ENCODE results near the gene CHST15. TPM values are rescaled to one million over a fixed set of nuclear protein-coding genes. Genes with fewer than 3 reads are reported as not detected.

Gene CHST15
- total and polyA plus RNA-seq, 4 donors, result 4.5 to 43.8 (median 25.0) TPM

DNA sequence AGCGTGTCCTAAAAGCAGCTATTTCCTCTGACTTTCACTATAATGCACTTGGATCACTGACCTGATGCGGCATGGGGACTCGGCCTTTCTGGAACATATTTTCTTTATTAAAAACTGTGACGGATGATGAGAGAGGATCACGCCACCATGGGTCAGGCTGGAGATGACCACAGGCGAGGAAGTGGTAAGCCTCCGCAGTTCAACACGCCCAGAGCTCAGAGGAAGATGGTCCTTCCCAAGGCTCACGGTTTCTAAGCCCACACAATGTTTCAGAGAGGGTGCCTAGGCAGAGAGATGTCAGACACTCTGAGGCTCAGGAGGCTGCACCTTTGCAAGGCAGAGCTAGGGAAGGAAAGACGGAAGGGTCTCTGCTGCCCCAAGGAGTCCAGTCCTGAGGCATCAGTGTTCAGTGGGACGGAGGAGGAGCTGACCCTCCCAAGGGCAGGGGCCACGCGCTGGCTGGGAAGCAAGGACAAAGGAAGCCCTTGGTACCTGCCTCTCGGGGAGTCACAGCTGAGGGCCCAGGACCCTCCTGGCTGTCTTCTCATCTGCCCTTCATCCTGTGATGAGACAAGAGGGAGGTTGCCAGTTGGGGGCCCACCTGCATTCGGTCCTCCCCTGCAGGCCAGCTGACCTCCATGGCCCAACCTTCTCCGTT is 9.5 kb downstream of the CHST15 start:
- ATAC-seq (ENCODE audit: low FRiP score), result no peak
- no peak overlapping the region for H3K27ac ChIP-seq (ENCODE audit: low read depth in 1 of 2, low read length in 2 of 2)

DNA sequence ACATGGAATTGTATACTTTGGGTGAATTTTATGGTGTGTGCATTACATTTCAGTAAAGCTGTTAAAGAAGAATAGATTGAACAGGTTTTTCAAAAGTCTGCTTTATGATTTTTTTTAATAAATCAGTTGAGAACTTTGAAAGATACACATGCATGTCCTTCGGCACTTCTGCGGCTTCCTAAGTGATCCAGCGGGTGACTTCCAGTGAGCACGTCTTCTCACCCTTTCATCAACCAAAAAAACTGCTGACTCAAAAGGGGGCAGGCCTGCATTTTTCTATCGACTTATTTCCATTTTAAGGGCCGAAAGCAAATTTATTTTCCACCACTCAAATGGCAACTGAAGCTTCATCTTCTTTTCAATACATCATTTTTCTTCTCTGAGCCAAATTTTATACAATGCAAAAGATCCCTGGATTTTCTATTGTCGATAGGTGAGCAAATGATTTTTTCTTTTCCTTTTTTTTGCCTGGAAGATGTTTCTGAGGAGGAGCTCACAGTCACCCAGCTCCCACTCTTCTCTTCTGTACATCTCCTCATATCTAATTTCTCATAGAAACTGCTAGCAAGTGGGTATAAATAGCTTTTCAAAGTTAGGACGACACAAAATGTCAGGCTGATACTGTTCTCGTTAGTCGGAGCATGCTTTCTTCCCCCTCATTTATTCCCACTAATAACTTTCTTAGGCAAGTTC is 10.2 kb downstream of the CHST15 start:
- no peaks in the 10 kb centered on the region for H3K4me1 ChIP-seq (ENCODE audit: control insufficient read depth in 1 of 2, insufficient read depth in 2 of 2, low read length in 2 of 2)
- H3K27ac ChIP-seq (ENCODE audit: low read depth in 1 of 2, low read length in 2 of 2), result no peak overlapping the region
- DNase-seq, result no peak
- H3K4me3 ChIP-seq (ENCODE audit: low read length in 2 of 2), result no peak overlapping the region
- ATAC-seq (ENCODE audit: low FRiP score), result no peak
- intact Hi-C loops (cut with DNase I), result no loop called here
- H3K36me3 ChIP-seq (ENCODE audit: control insufficient read depth in 1 of 2, insufficient read depth in 2 of 2, low read length in 1 of 2), result no peaks in the 10 kb centered on the region
- H3K27me3 ChIP-seq (ENCODE audit: control insufficient read depth in 1 of 2, insufficient read depth in 2 of 2, low read length in 1 of 2), result no peaks in the 10 kb centered on the region
- no peaks in the 10 kb centered on the region for H3K9me3 ChIP-seq (ENCODE audit: control insufficient read depth, low read length)
- WGBS, 2 donors, result 83 to 87% methylated on average over 10 of the region's 10 CpGs

More for the DNA sequence above, 9.5 kb downstream of the CHST15 start:
- 94 to 95% methylated on average over 16 of the region's 16 CpGs for WGBS, 2 donors
- Histone ChIP-seq H3K4me1 (ENCODE audit: control insufficient read depth in 1 of 2, insufficient read depth in 2 of 2, low read length in 2 of 2) (no peaks in the 10 kb centered on the region), H3K27me3 (ENCODE audit: control insufficient read depth in 1 of 2, insufficient read depth in 2 of 2, low read length in 1 of 2) (no peaks in the 10 kb centered on the region), H3K36me3 (ENCODE audit: control insufficient read depth in 1 of 2, insufficient read depth in 2 of 2, low read length in 1 of 2) (no peaks in the 10 kb centered on the region), H3K9me3 (ENCODE audit: control insufficient read depth, low read length) (no peaks in the 10 kb centered on the region), H3K4me3 (ENCODE audit: low read length in 2 of 2) (no peak overlapping the region)
- DNase-seq, result no peak
- intact Hi-C loops (cut with DNase I), result no loop called here

DNA sequence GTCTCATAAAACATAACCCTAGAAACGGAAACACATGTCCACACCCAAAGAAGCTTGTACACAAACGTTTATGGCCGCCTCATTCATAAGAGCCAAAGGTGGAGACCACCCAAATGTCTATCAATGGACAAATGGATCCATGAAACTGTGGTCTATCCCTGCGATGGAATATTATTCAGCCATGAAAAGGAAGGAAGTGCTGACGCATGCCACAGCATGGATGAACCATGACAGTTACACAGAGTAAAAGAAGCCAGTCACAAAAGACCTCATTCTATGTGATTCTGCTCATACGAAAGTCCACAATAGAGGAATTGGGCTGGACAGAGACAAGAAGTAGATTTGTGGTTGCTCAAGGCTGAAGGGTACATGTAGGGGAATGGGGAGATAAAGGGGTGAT is 10.8 kb downstream of the CHST15 start:
- ATAC-seq (ENCODE audit: low FRiP score) (no peak), DNase-seq (no peak)
- 97% methylated on average over 6 of the region's 6 CpGs for WGBS, 2 donors
- intact Hi-C loops (cut with DNase I), result no loop called here
- Histone ChIP-seq H3K36me3 (ENCODE audit: control insufficient read depth in 1 of 2, insufficient read depth in 2 of 2, low read length in 1 of 2) (no peaks in the 10 kb centered on the region), H3K9me3 (ENCODE audit: control insufficient read depth, low read length) (no peaks in the 10 kb centered on the region), H3K27me3 (ENCODE audit: control insufficient read depth in 1 of 2, insufficient read depth in 2 of 2, low read length in 1 of 2) (no peaks in the 10 kb centered on the region), H3K27ac (ENCODE audit: low read depth in 1 of 2, low read length in 2 of 2) (no peak overlapping the region), H3K4me3 (ENCODE audit: low read length in 2 of 2) (no peak overlapping the region), H3K4me1 (ENCODE audit: control insufficient read depth in 1 of 2, insufficient read depth in 2 of 2, low read length in 2 of 2) (no peaks in the 10 kb centered on the region)

DNA sequence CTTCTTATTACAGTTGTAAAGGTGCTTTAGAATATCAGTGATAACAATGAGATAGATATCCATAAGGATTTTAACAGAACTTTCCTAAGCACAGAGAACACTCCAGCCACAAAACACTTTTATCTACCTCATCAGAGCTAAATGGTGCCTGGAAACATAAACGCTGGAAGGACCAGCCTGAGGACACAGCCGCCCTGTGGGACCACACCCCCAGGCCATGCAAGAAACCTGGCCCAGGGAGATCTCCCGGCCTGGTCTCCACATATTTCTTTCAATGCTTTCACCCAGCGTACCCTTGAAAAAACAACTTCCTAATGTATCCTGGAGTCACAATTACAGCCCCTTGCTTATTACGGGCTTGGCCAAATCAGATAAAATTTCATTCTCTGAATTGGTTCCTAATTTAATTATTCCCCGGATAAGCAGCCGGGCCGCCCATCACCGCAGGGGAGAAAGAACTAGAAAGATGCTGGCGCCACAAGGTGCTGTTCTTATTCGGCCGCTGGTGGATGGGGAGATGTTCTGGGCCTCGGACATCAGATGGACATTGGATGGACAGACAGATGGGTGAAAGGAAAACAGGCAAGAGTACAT is 11.8 kb downstream of the CHST15 start:
- no peak overlapping the region for H3K27ac ChIP-seq (ENCODE audit: low read depth in 1 of 2, low read length in 2 of 2)
- H3K36me3 ChIP-seq (ENCODE audit: control insufficient read depth in 1 of 2, insufficient read depth in 2 of 2, low read length in 1 of 2), result no peaks in the 10 kb centered on the region
- ATAC-seq (ENCODE audit: low FRiP score) (no peak), DNase-seq (no peak)
- no peaks in the 10 kb centered on the region for H3K9me3 ChIP-seq (ENCODE audit: control insufficient read depth, low read length)
- intact Hi-C loops (cut with DNase I), result no loop called here
- WGBS, 2 donors, result 88 to 91% methylated on average over 13 of the region's 13 CpGs
- no peaks in the 10 kb centered on the region for H3K4me1 ChIP-seq (ENCODE audit: control insufficient read depth in 1 of 2, insufficient read depth in 2 of 2, low read length in 2 of 2)
- no peak overlapping the region for H3K4me3 ChIP-seq (ENCODE audit: low read length in 2 of 2)
- H3K27me3 ChIP-seq (ENCODE audit: control insufficient read depth in 1 of 2, insufficient read depth in 2 of 2, low read length in 1 of 2), result no peaks in the 10 kb centered on the region

DNA sequence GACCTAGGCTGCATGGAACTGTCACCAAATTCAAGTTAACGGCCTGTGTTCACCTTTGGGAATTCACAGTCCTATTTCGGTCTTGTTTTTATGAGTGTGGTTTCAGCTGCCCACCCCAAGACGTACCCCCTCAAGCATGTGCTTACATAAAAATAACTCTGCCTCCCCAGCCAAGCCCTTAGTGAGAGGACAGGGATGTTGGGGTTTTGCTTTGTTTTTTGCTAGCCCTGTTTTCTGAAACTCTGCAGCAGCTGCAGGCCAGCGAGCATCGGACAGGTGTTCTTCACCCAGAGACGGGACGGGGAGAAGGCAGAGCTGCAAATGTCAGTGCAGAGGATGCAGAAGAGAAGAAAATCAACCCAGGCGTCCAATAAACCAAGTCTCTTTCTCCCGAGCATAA is 13.5 kb downstream of the CHST15 start:
- no peaks in the 10 kb centered on the region for H3K9me3 ChIP-seq (ENCODE audit: control insufficient read depth, low read length)
- 54 to 57% methylated on average over 9 of the region's 9 CpGs for WGBS, 2 donors
- H3K4me1 ChIP-seq (ENCODE audit: control insufficient read depth in 1 of 2, insufficient read depth in 2 of 2, low read length in 2 of 2), result no peaks in the 10 kb centered on the region
- no peak overlapping the region for H3K27ac ChIP-seq (ENCODE audit: low read depth in 1 of 2, low read length in 2 of 2)
- H3K4me3 ChIP-seq (ENCODE audit: low read length in 2 of 2), result no peak overlapping the region
- intact Hi-C loops (cut with DNase I), result no loop called here
- no peaks in the 10 kb centered on the region for H3K27me3 ChIP-seq (ENCODE audit: control insufficient read depth in 1 of 2, insufficient read depth in 2 of 2, low read length in 1 of 2)
- ATAC-seq (ENCODE audit: low FRiP score) (no peak), DNase-seq (no peak)
- no peaks in the 10 kb centered on the region for H3K36me3 ChIP-seq (ENCODE audit: control insufficient read depth in 1 of 2, insufficient read depth in 2 of 2, low read length in 1 of 2)

- no peaks in the 10 kb centered on the region for H3K4me1 ChIP-seq (ENCODE audit: control insufficient read depth in 1 of 2, insufficient read depth in 2 of 2, low read length in 2 of 2)
- intact Hi-C loops (cut with DNase I), result no loop called here
- no peaks in the 10 kb centered on the region for H3K27me3 ChIP-seq (ENCODE audit: control insufficient read depth in 1 of 2, insufficient read depth in 2 of 2, low read length in 1 of 2)
- H3K9me3 ChIP-seq (ENCODE audit: control insufficient read depth, low read length), result no peaks in the 10 kb centered on the region
- no peak for DNase-seq
- no peak overlapping the region for H3K27ac ChIP-seq (ENCODE audit: low read depth in 1 of 2, low read length in 2 of 2)
- no peaks in the 10 kb centered on the region for H3K36me3 ChIP-seq (ENCODE audit: control insufficient read depth in 1 of 2, insufficient read depth in 2 of 2, low read length in 1 of 2)
- H3K4me3 ChIP-seq (ENCODE audit: low read length in 2 of 2), result no peak overlapping the region
- ATAC-seq (ENCODE audit: low FRiP score), result no peak
Measured at GRCh38 chr10:124078714-124079113, 14.7 kb downstream of the CHST15 start.

- no peak for ATAC-seq (ENCODE audit: low FRiP score)
- Histone ChIP-seq H3K9me3 (ENCODE audit: control insufficient read depth, low read length) (no peaks in the 10 kb centered on the region), H3K27me3 (ENCODE audit: control insufficient read depth in 1 of 2, insufficient read depth in 2 of 2, low read length in 1 of 2) (no peaks in the 10 kb centered on the region), H3K4me3 (ENCODE audit: low read length in 2 of 2) (no peak overlapping the region), H3K27ac (ENCODE audit: low read depth in 1 of 2, low read length in 2 of 2) (no peak overlapping the region), H3K36me3 (ENCODE audit: control insufficient read depth in 1 of 2, insufficient read depth in 2 of 2, low read length in 1 of 2) (no peaks in the 10 kb centered on the region), H3K4me1 (ENCODE audit: control insufficient read depth in 1 of 2, insufficient read depth in 2 of 2, low read length in 2 of 2) (no peaks in the 10 kb centered on the region)
- intact Hi-C loops (cut with DNase I), result no loop called here
- DNase-seq, result no peak
- 86 to 88% methylated on average over 4 of the region's 4 CpGs for WGBS, 2 donors
Measured at GRCh38 chr10:124078028-124078427, 15.4 kb downstream of the CHST15 start.

DNA sequence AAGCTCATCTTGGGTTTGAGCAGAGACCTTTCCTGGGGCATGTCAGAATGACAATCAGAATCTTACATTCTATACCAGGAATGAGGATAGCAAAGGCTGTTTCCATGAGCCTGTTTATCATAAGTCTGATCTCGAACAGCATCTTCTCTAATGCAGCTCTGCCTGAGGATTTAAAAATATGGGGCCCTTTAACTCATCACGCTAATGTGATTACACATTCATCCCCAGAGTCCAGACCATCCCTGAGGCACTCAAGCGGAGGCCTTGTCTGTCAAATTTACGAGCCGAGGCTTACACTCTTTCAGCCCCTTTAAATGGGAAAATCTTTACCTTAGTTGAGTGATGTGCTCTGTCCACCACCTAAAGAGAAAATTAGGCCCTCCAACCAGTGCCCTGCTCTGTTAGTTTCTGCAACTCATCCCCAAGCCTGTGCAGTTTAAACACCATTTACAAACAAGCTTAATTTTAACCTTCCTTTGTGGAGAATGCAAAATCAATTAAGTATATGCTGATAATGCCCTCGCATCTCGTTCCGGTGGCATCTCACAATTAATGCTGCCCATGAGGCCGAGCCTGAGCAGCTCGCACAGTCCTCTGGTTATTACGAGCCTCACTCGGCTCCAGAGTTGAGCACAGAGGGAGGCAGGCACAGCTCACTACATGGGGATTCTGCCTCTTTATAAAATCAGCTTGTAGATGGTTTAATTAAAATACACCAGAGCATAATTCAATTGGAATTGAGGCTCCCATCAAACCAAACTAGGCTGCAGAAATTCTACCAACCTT is 16.0 kb downstream of the CHST15 start:
- no peaks in the 10 kb centered on the region for H3K4me1 ChIP-seq (ENCODE audit: control insufficient read depth in 1 of 2, insufficient read depth in 2 of 2, low read length in 2 of 2)
- WGBS, 2 donors, result 94 to 95% methylated on average over 12 of the region's 12 CpGs
- no peaks in the 10 kb centered on the region for H3K27me3 ChIP-seq (ENCODE audit: control insufficient read depth in 1 of 2, insufficient read depth in 2 of 2, low read length in 1 of 2)
- no peaks in the 10 kb centered on the region for H3K9me3 ChIP-seq (ENCODE audit: control insufficient read depth, low read length)
- intact Hi-C loops (cut with DNase I), result no loop called here
- ATAC-seq (ENCODE audit: low FRiP score) (no peak), DNase-seq (no peak)
- no peaks in the 10 kb centered on the region for H3K36me3 ChIP-seq (ENCODE audit: control insufficient read depth in 1 of 2, insufficient read depth in 2 of 2, low read length in 1 of 2)
- H3K4me3 ChIP-seq (ENCODE audit: low read length in 2 of 2), result no peak overlapping the region
- H3K27ac ChIP-seq (ENCODE audit: low read depth in 1 of 2, low read length in 2 of 2), result no peak overlapping the region
